Cortex of kidney (tissue), 1 donor: ENCODE results near the gene HSPE1.
A peak's percentile ranks its signal among the peaks of the same experiment; 100 is the strongest.
"Not testable (repeated sequence)": the region's sequence is repeated elsewhere in the genome, so short reads cannot be mapped to it uniquely, and the experiment has no call there.

Source experiments
- DNase-seq: peaks from one replicate; lab custom pipeline; 2025; lab: John Stamatoyannopoulos, UW

Gene HSPE1

DNA sequence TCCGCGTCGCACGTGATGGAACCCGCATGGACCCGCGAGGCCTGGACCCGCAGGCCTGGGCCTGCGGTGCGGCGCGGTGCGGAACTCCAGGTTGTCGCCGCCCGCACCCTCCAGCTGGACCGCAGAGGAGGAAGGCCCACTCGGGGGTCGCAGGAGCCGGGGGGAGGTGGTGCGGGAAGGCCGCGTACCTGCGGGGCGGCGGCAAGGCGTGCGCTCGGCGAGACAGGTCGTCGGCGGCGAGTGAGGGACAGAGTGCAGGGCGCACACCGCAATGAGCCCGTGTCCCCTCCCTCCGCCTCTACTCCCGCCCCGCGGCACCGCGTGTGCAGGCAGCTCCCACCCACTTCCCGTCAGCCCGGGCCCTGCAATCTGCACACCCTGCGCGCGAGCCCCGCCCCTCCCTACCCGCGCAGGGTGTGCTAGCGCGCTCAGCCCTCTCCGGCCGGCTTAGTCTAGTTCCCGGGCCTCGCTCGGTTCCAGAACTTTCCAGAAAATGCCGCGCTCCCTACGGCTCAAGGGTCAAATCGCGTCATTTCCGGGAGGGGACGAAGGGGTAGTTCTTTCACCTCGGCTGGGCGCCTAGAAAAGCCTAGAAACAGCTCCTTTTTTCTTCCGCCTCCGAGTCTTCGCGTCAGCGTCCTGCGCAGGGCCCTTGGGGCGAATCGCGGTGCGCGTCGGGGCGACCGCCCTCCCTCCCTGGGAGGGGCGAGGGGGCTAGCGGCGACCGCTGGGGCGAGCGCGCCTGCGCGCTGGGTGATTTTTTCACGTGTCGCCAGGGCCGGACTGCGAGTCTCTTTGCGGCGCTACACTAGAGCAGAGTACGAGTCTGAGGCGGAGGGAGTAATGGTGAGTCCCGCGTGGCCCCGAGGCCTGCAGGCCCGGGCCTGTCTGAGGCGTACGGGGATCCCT, at the start of gene HSPE1, which contains the start of gene HSPD1:
Gene HSPE1 (plus strand): TSS at position 786 of the 909 bp plus-strand sequence. CDS start 58 bp downstream, at position 844.
Gene HSPD1 (minus strand): TSS at position 247 of the 909 bp plus-strand sequence. CDS start 992 bp downstream, outside the sequence.
- DNase-seq: peak; percentile 100

DNA sequence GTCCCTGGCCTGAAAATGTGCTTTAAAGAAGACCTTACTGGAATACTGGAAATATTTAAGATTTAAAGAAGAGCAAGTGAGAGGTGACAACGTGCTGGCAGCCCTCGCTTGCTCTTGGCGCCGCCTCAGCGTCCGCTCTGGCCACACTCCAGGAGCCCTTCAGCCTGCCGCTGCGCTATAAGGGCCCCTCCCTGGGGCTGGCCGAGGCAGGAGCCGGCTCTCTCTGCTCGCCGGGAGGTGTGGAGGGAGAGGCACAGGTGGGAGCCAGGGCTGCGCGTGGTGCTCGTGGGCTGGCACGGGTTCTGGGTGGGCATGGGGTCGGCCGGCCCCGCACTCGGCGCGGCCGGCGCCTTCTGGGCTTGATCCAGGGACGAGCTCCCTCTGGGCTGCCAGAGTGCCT, 49.7 kb upstream of the HSPE1 start:
- DNase-seq: no peak

- DNase-seq: not testable (repeated sequence)
Observed at GRCh38 chr2:197450935-197451358, 49.2 kb upstream of the HSPE1 start.

- no peak for DNase-seq
Observed at GRCh38 chr2:197452754-197453122, 47.4 kb upstream of the HSPE1 start.

DNA sequence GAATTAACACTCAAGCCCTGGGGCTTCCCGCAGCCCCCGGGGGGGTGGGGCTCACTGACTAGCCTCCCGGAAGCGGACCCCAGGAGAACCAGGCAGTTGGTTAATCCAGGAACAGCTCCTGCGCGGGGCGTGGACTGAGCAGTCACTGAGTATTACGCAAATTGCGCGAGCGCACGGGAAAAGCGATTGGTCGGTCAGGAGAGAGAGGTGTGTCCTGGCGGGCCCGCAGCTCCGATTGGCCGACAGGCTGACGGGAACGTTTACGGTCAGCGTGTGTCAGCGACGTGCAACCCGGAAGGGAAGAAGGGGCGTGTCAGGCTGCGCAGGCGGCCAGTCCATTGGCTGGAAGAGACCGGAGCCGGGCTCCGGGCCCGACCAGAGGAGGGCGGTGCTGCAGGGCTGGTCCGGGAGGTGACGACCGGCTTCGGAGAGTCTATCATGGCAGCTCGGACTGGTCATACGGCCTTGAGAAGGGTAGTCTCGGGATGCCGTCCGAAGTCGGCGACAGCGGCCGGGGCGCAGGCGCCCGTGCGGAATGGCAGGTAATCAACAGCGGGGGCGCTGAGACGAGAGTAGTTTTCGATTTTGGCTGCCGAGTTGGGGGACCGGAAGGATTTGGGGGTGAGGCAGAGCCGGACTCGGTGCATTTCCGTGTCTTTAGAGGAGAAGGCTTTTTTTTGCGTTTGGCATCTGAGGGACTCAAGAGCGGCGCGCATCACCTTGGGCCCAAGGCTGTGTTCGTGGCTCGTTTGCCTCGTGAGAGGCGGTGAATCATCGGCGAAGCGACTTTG, 46.9 kb upstream of the HSPE1 start, which contains the start of gene COQ10B:
Gene COQ10B (plus strand): TSS at position 430 of the 791 bp plus-strand sequence. CDS start 9 bp downstream, at position 439.
- DNase-seq: peak; percentile 95

- DNase-seq: no peak
Observed at GRCh38 chr2:197453914-197454398, 46.2 kb upstream of the HSPE1 start.

- DNase-seq: no peak
Observed at GRCh38 chr2:197454923-197455322, 45.3 kb upstream of the HSPE1 start.

DNA sequence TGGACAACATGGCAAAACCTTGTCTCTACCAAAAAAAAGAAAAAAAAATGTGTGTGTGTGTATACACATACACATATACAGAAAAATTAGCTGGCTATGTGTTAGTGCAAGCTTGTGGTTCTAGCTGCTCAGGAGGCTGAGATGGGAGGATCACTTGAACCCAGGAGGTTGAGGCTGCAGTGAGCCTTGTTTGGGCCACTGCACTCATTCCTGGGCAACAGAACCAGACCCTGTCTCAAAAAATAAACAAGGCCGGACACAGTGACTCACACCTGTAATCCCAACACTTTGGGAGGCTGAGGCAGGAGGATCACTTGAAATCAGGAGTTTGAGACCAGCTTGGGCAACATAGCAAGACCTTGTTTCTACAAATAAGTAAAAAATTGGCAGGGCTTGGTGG, 44.8 kb upstream of the HSPE1 start:
- no peak for DNase-seq

- DNase-seq: no peak
Observed at GRCh38 chr2:197460649-197461048, 39.5 kb upstream of the HSPE1 start.

DNA sequence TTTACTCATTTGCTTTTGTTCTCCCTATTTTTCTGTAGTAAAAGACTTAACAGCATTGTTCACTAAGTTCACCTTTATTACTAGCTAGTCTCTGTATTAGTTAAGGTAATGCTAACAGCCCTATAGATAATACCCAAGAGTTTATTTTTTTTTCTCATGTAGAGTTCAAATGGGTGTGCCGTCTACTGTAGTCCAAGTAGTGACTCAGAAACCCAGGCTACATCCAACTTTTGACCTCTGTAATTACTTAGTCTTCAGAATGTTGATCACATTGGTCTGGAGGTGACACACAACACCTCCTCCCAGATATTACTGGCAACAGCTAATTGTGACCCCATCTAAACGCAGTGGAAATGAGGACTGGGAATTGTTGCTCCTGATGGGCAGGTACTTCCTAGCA, 39.1 kb upstream of the HSPE1 start:
- DNase-seq: no peak

DNA sequence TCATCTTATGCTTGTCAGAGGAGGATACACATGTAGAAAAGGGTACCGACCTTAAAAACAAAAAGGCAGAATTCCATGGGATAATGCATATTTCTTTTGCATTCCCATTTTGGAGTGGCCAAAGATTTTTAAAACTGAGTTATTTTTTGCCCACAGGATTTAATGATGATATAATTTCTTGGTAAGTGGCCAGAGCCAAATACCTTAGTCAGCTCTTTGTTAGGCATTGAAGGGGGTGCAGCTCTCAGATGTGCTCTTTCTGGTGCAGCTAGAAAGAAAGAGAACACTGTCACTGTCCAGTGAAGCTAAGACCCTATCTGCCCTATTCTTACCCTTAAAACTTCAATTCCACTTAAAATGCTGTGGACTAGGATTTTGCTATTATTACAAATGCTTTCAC, 36.0 kb upstream of the HSPE1 start:
- no peak for DNase-seq

DNA sequence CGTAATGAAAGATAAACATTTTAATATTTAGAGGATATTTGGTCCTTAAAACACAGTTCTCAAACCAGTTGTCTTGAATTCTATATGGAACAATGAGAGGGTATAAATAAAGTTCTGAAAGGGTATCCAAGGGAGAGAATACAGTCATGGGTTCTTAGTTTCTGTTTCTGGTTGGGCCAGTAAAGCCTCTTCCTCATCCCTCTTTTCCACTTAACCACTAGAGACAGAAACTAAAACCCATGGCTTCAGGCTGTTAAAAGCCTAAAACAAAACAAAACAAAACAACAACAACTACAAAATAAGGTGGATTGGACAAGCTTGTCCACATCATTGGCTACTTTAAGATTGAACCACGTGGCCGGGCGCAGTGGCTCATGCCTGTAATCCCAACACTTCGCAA, 28.0 kb upstream of the HSPE1 start:
- no peak for DNase-seq

GRCh38 chr2:197477797-197478196, 22.4 kb upstream of the HSPE1 start:
- no peak for DNase-seq

DNA sequence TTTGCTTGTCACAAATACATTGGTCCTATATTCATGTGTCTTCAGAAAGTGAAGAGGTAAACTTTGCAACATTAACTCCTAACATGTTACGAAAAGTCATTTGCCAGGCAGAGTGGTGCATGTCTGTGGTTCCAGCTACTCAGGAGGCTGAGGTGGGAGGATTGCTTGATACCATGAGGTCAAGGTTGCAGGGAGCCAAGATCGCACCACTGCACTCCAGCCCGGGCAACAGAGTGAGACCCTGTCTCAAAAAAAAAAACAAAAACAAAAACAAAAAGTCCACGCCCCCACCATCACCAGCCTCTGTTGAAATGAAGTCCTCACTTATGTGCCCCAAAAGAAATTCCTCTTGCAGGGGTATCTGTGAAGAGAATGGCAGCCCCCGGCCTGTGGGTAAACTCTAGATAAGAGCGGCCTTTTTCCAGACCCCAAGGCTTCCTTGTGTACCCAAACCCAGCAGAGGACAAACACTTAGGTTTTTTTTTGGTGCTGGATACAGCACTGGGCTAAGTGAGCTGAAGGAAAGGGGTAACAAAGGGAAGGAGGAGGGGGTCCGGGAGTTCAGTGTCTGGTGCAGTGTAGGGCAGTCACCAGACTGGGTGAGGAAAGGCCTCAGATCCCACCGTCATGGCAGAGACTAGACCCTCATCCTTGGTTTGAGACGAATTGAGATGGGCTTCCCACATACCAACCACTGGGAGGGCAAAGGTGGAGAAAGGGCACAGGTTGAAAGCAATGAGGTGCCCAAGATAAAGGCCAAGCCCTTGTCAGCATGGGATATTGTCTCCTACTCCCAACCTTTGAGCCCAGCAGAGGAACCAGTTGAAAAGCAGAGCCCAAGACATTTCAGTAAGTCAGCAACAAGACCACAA, 19.8 kb upstream of the HSPE1 start:
- DNase-seq: no peak

GRCh38 chr2:197484248-197484647, 15.9 kb upstream of the HSPE1 start:
- not testable (repeated sequence) for DNase-seq

DNA sequence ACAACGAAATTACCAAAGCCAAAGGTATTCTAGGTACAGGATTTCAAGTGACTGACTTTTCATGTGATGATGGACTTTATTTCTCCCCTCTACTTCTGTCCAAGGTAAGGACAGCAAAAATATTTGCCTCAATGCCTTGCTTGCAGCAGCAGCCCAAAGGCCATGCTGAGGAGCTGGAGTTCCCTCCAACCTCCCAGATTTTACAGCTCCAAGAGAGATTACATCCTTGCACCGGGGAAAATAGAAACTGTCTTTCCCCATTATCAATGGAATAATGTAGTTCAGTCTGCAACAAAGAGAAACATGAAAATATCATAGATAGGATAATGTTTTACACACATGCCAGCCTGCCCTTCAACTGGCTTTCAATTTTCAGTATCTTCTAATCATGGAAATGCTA, 14.0 kb upstream of the HSPE1 start:
- no peak for DNase-seq

DNA sequence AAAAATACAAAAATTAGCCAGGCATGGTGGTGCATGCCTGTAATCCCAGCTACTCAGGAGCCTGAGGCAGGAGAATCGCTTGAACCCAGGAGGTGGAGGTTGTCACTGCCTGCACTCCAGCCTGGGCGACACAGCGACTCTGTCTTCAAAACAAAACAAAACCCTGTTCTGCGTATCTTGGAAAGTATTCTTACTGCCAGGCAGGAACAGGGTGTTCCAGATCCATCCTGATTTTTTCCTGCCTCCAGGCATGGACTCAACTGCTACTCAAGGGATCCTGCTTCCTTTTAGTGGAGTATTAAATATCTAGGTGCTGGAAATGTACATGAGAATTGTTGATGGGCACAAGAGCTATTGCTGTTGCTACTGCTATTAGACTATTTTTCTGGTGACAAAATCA, 12.8 kb upstream of the HSPE1 start:
- DNase-seq: no peak

DNA sequence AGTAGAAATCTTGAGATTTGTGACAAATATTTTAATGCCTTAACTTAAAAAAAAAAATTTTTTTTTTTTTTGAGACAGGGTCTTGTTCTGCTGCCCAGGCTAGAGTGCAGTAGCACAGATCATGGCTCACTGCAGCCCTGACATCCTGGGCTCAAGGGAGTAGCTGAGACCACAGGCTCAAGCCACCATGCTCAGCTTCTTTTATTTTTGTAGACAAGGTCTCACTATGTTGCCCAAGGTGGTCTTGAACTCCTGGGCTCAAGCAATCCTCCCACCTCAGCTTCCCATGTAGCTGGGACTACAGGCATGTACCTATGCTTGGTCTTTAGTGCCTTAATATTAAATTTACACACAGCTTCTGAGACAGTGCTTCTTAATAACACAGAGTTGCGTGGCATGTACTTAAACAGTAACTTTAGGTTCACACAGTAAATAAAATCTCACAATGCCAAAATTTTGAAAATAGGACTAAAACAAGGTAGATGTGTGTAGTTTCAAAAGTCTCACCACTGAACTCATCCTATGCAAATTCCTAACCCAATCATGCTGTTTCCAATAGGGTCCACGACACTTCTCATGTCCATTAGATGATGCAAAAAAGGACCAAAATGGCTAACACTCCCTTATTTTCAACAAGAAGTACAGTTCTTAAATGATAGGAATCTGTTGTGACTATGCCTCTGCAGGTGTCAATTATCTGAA, 4.6 kb upstream of the HSPE1 start:
- DNase-seq: no peak

DNA sequence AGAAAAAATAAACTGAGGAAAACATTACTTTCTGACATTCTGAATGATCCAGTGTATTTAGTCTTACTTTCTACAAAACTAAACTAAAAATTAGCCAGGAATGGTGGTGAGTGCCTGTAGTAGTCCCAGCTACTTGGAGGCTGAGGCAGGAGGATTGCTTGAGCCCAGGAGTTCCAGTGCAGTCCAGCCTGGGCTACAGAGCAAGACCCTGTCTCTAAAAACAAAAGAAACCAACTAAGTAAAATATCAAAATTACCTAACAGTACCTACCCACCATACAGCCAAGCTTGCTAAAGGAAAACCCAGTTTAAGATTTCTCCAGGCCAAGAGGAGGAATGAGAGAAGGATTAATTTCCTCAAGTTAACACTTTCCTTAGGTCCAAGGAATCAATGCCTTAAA, 3.5 kb upstream of the HSPE1 start:
- no peak for DNase-seq

DNA sequence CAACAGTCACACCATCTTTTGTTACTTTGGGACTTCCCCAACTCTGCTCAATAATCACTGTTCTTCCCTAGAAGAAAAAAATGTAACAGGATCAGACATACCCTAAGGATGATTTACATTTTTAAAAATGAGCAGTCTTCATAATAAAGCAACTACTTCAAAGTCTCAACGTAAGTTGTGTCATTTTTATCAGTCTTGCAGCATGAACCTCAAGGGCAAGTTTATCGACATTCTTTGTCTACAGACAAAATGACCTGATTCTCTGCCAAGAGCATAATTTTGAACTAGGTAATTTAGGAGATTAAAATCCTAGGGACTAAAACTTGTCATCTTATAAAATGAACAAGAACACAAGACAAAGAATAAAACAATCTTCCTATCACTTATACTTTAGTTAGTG, 2.9 kb upstream of the HSPE1 start:
- no peak for DNase-seq
